ENCODE results near the gene MMP25.

Gene MMP25

GRCh38 chr16:3012246-3012645 lies 34.1 kb upstream of the MMP25 start:
- no peak overlapping the region for H3K4me3 ChIP-seq (ENCODE audit: insufficient read depth, low read length, poor library complexity, severe bottlenecking)
- no peaks in the 10 kb centered on the region for H3K9me2 ChIP-seq (replicated peaks; ENCODE audit: insufficient read depth, low read length)
- H3K4me2 ChIP-seq (ENCODE audit: low read depth, low read length, poor library complexity, severe bottlenecking) = no peak overlapping the region
- H2AFZ ChIP-seq (ENCODE audit: low read depth, low read length, severe bottlenecking) = no peak overlapping the region
- H4K20me1 ChIP-seq (ENCODE audit: low read depth, low read length) = no peaks in the 10 kb centered on the region
- H3F3A ChIP-seq (ENCODE audit: insufficient read depth) = no peaks in the 10 kb centered on the region
- H3K9ac ChIP-seq (ENCODE audit: low read length) = no peak overlapping the region
- H3K27ac ChIP-seq (ENCODE audit: low read depth, low read length) = no peak overlapping the region
- TF ChIP-seq EZH2phosphoT487 (conservative IDR thresholded peaks at IDR 0.05; ENCODE audit: low read length) (no peak), CTCF (IDR thresholded peaks at IDR 0.05; ENCODE audit: insufficient read depth, low read length, poor library complexity, severe bottlenecking) (no peak)
- H3K36me3 ChIP-seq (ENCODE audit: low read length) = no peaks in the 10 kb centered on the region
- H3K27me3 ChIP-seq (ENCODE audit: low read length) = no peaks in the 10 kb centered on the region
- H3K9me3 ChIP-seq (ENCODE audit: insufficient read depth, low read length) = no peaks in the 10 kb centered on the region
- no peaks in the 10 kb centered on the region for H3K79me2 ChIP-seq (ENCODE audit: insufficient read depth, low read length)

GRCh38 chr16:3012828-3013420 lies 33.4 kb upstream of the MMP25 start, which contains the start of gene CLDN9:
Gene CLDN9, plus strand, starts transcription at chr16:3012923. Its CDS starts 440 bp downstream, at chr16:3013363.
- no peaks in the 10 kb centered on the region for H3K36me3 ChIP-seq (ENCODE audit: low read length)
- no peak within 1 kb of the TSS for H3K27ac ChIP-seq (ENCODE audit: low read depth, low read length)
- no peaks in the 10 kb centered on the region for H3K9me3 ChIP-seq (ENCODE audit: insufficient read depth, low read length)
- no peak within 1 kb of the TSS for H3K4me3 ChIP-seq (ENCODE audit: insufficient read depth, low read length, poor library complexity, severe bottlenecking)
- H3F3A ChIP-seq (ENCODE audit: insufficient read depth) = no peaks in the 10 kb centered on the region
- H3K9ac ChIP-seq (ENCODE audit: low read length) = no peak within 1 kb of the TSS
- H3K27me3 ChIP-seq (ENCODE audit: low read length) = no peaks in the 10 kb centered on the region
- no peak within 1 kb of the TSS for H3K4me2 ChIP-seq (ENCODE audit: low read depth, low read length, poor library complexity, severe bottlenecking)
- no peaks in the 10 kb centered on the region for H3K9me2 ChIP-seq (replicated peaks; ENCODE audit: insufficient read depth, low read length)
- TF ChIP-seq CTCF (IDR thresholded peaks at IDR 0.05; ENCODE audit: insufficient read depth, low read length, poor library complexity, severe bottlenecking) = no peak
- TF ChIP-seq EZH2phosphoT487 (conservative IDR thresholded peaks at IDR 0.05; ENCODE audit: low read length) = no peak
- no peak within 1 kb of the TSS for H2AFZ ChIP-seq (ENCODE audit: low read depth, low read length, severe bottlenecking)
- H3K79me2 ChIP-seq (ENCODE audit: insufficient read depth, low read length) = no peaks in the 10 kb centered on the region
- no peaks in the 10 kb centered on the region for H4K20me1 ChIP-seq (ENCODE audit: low read depth, low read length)

- no peaks in the 10 kb centered on the region for H3K36me3 ChIP-seq (ENCODE audit: low read length)
These were observed 32.8 kb upstream of the MMP25 start for GRCh38 chr16:3013491-3013951.

More at GRCh38 chr16:3013491-3013951, 32.8 kb upstream of the MMP25 start:
- no peak overlapping the region for H2AFZ ChIP-seq (ENCODE audit: low read depth, low read length, severe bottlenecking)
- H3K4me2 ChIP-seq (ENCODE audit: low read depth, low read length, poor library complexity, severe bottlenecking) = no peak overlapping the region
- H3F3A ChIP-seq (ENCODE audit: insufficient read depth) = no peaks in the 10 kb centered on the region
- no peaks in the 10 kb centered on the region for H3K27me3 ChIP-seq (ENCODE audit: low read length)
- no peak overlapping the region for H3K27ac ChIP-seq (ENCODE audit: low read depth, low read length)
- no peak overlapping the region for H3K4me3 ChIP-seq (ENCODE audit: insufficient read depth, low read length, poor library complexity, severe bottlenecking)
- H3K9me2 ChIP-seq (replicated peaks; ENCODE audit: insufficient read depth, low read length) = no peaks in the 10 kb centered on the region
- H3K9me3 ChIP-seq (ENCODE audit: insufficient read depth, low read length) = no peaks in the 10 kb centered on the region
- H4K20me1 ChIP-seq (ENCODE audit: low read depth, low read length) = no peaks in the 10 kb centered on the region
- TF ChIP-seq EZH2phosphoT487 (conservative IDR thresholded peaks at IDR 0.05; ENCODE audit: low read length) = no peak
- TF ChIP-seq CTCF (IDR thresholded peaks at IDR 0.05; ENCODE audit: insufficient read depth, low read length, poor library complexity, severe bottlenecking) = no peak
- no peak overlapping the region for H3K9ac ChIP-seq (ENCODE audit: low read length)
- no peaks in the 10 kb centered on the region for H3K79me2 ChIP-seq (ENCODE audit: insufficient read depth, low read length)
